ENCODE measurements around the gene TRDN.
"Not testable (repeated sequence)": the region's sequence is repeated elsewhere in the genome, so short reads cannot be mapped to it uniquely, and the experiment has no call there.

TRDN gene

GRCh38 chr6:123629258-123629941 is 7.3 kb downstream of the TRDN start:
- DNase-seq (ENCODE audit: low spot score) = no peak

GRCh38 chr6:123625696-123626095 is 11.1 kb downstream of the TRDN start:
- DNase-seq (ENCODE audit: low spot score) = no peak

- DNase-seq (ENCODE audit: low spot score) = no peak
Measured at GRCh38 chr6:123622780-123623179, 14.0 kb downstream of the TRDN start.

- no peak for DNase-seq (ENCODE audit: low spot score)
Measured at GRCh38 chr6:123619156-123619555, 17.6 kb downstream of the TRDN start.

GRCh38 chr6:123616942-123617341 is 19.8 kb downstream of the TRDN start:
- no peak for DNase-seq (ENCODE audit: low spot score)

GRCh38 chr6:123616016-123616415 is 20.7 kb downstream of the TRDN start:
- no peak for DNase-seq (ENCODE audit: low spot score)

GRCh38 chr6:123610779-123611178 is 26.0 kb downstream of the TRDN start:
- DNase-seq (ENCODE audit: low spot score) = no peak

- no peak for DNase-seq (ENCODE audit: low spot score)
Measured at GRCh38 chr6:123604067-123604466, 32.7 kb downstream of the TRDN start.

- DNase-seq (ENCODE audit: low spot score) = no peak
Measured at GRCh38 chr6:123598011-123598410, 38.7 kb downstream of the TRDN start.

- no peak for DNase-seq (ENCODE audit: low spot score)
Measured at GRCh38 chr6:123594776-123595175, 42.0 kb downstream of the TRDN start.

- no peak for DNase-seq (ENCODE audit: low spot score)
Measured at GRCh38 chr6:123592426-123592825, 44.3 kb downstream of the TRDN start.

- no peak for DNase-seq (ENCODE audit: low spot score)
Measured at GRCh38 chr6:123589973-123590372, 46.8 kb downstream of the TRDN start.

GRCh38 chr6:123589317-123589716 is 47.4 kb downstream of the TRDN start:
- DNase-seq (ENCODE audit: low spot score) = no peak

GRCh38 chr6:123588546-123588895 is 48.2 kb downstream of the TRDN start:
- no peak for DNase-seq (ENCODE audit: low spot score)

- no peak for DNase-seq (ENCODE audit: low spot score)
Measured at GRCh38 chr6:123587838-123588545, 48.8 kb downstream of the TRDN start.

GRCh38 chr6:123587407-123587806 is 49.3 kb downstream of the TRDN start:
- not testable (repeated sequence) for DNase-seq (ENCODE audit: low spot score)

GRCh38 chr6:123580331-123580730 is 56.4 kb downstream of the TRDN start:
- no peak for DNase-seq (ENCODE audit: low spot score)

GRCh38 chr6:123575188-123575587 is 61.6 kb downstream of the TRDN start:
- DNase-seq (ENCODE audit: low spot score) = no peak

GRCh38 chr6:123570813-123571684 is 65.7 kb downstream of the TRDN start:
- DNase-seq (ENCODE audit: low spot score) = no peak

GRCh38 chr6:123569575-123569974 is 67.2 kb downstream of the TRDN start:
- DNase-seq (ENCODE audit: low spot score) = no peak

GRCh38 chr6:123565529-123565928 is 71.2 kb downstream of the TRDN start:
- no peak for DNase-seq (ENCODE audit: low spot score)

- DNase-seq (ENCODE audit: low spot score) = no peak
Measured at GRCh38 chr6:123564361-123564760, 72.4 kb downstream of the TRDN start.

GRCh38 chr6:123562677-123563076 is 74.1 kb downstream of the TRDN start:
- no peak for DNase-seq (ENCODE audit: low spot score)
